Cortex of kidney (tissue), 1 donor: Measurements from ENCODE around the gene MFGE8.

Experiments used
- DNase-seq: peaks from one replicate; lab custom pipeline; 2025; lab: John Stamatoyannopoulos, UW

The MFGE8 gene

GRCh38 chr15:88898736-88899135 lies 14.4 kb downstream of the MFGE8 start:
- no peak for DNase-seq

GRCh38 chr15:88897456-88898194 lies 15.6 kb downstream of the MFGE8 start:
- no peak for DNase-seq

- DNase-seq = no peak
Measured at GRCh38 chr15:88897142-88897455, 16.1 kb downstream of the MFGE8 start.

- no peak for DNase-seq
Measured at GRCh38 chr15:88896333-88897033, 16.7 kb downstream of the MFGE8 start.

- no peak for DNase-seq
Measured at GRCh38 chr15:88894819-88895767, 18.1 kb downstream of the MFGE8 start, which contains the start of gene HAPLN3. HAPLN3 (minus strand) TSS chr15:88895544; CDS start chr15:88887298, 8,246 bp downstream.

GRCh38 chr15:88894348-88894818 lies 18.8 kb downstream of the MFGE8 start:
- no peak for DNase-seq

- DNase-seq = no peak
Measured at GRCh38 chr15:88891540-88892254, 21.5 kb downstream of the MFGE8 start.

GRCh38 chr15:88890495-88890894 lies 22.7 kb downstream of the MFGE8 start:
- DNase-seq = no peak

GRCh38 chr15:88888719-88889118 lies 24.5 kb downstream of the MFGE8 start:
- DNase-seq = no peak

GRCh38 chr15:88887068-88887580 lies 26.1 kb downstream of the MFGE8 start:
- DNase-seq = no peak

- DNase-seq = no peak
Measured at GRCh38 chr15:88882785-88883184, 30.4 kb downstream of the MFGE8 start.

GRCh38 chr15:88881775-88882174 lies 31.4 kb downstream of the MFGE8 start:
- DNase-seq = no peak

- DNase-seq = no peak
Measured at GRCh38 chr15:88880944-88881740, 32.0 kb downstream of the MFGE8 start.

GRCh38 chr15:88878720-88879184 lies 34.4 kb downstream of the MFGE8 start:
- DNase-seq = no peak

GRCh38 chr15:88877906-88878305 lies 35.3 kb downstream of the MFGE8 start:
- DNase-seq = no peak

- no peak for DNase-seq
Measured at GRCh38 chr15:88877415-88877814, 35.8 kb downstream of the MFGE8 start.

- DNase-seq = no peak
Measured at GRCh38 chr15:88876573-88876972, 36.6 kb downstream of the MFGE8 start.

- DNase-seq = no peak
Measured at GRCh38 chr15:88874684-88875083, 38.5 kb downstream of the MFGE8 start.

- no peak for DNase-seq
Measured at GRCh38 chr15:88874275-88874674, 38.9 kb downstream of the MFGE8 start.

GRCh38 chr15:88873786-88874185 lies 39.4 kb downstream of the MFGE8 start:
- no peak for DNase-seq
